ENCODE measurements around the gene FIBP.
A peak's percentile ranks its signal among the peaks of the same experiment; 100 is the strongest.

Gene FIBP

DNA sequence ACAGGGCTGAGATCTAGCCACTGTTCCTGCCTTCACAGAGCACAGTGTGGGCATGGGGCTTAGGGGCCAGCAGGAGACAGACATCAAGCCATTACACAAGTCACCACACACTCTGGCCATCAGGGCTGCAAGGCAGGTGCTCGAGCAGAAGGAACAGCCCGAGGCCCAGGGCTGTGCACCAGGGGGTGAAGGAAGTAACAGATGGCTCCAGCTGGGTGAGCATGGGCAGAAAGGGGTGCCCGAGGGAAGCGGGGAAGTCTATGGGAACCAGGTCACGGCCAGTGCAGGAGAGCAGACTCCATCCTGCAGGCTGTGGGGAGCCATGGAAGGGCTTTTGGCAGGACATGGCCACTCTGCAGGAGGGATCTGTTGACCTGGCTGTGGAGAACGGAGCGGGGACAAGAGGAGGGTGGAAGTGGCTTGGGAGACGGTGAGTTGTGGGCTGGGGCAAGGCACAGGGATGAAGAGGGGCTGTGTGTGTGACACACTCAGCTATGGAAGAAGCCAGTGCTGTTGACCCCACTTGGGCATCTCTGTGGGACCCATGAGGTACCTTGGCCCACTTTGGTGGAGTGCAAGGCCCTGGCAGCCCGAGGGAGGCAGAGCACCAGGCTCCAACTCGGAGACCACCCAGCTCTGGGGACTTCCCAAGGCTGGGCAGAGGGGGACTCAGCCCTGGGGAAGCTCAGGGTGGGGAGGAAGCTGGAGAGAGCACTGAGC lies 27.0 kb upstream of the FIBP start:
- Histone ChIP-seq H3K27ac (peak overlapping the region; percentile 96 to 98), H3K4me3 (peak overlapping the region; percentile 82)
- TF ChIP-seq, protein P1, sequence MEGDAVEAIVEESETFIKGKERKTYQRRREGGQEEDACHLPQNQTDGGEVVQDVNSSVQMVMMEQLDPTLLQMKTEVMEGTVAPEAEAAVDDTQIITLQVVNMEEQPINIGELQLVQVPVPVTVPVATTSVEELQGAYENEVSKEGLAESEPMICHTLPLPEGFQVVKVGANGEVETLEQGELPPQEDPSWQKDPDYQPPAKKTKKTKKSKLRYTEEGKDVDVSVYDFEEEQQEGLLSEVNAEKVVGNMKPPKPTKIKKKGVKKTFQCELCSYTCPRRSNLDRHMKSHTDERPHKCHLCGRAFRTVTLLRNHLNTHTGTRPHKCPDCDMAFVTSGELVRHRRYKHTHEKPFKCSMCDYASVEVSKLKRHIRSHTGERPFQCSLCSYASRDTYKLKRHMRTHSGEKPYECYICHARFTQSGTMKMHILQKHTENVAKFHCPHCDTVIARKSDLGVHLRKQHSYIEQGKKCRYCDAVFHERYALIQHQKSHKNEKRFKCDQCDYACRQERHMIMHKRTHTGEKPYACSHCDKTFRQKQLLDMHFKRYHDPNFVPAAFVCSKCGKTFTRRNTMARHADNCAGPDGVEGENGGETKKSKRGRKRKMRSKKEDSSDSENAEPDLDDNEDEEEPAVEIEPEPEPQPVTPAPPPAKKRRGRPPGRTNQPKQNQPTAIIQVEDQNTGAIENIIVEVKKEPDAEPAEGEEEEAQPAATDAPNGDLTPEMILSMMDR (IDR thresholded peaks at IDR 0.05): no peak
- DNase-seq (ENCODE audit: low spot score): no peak

DNA sequence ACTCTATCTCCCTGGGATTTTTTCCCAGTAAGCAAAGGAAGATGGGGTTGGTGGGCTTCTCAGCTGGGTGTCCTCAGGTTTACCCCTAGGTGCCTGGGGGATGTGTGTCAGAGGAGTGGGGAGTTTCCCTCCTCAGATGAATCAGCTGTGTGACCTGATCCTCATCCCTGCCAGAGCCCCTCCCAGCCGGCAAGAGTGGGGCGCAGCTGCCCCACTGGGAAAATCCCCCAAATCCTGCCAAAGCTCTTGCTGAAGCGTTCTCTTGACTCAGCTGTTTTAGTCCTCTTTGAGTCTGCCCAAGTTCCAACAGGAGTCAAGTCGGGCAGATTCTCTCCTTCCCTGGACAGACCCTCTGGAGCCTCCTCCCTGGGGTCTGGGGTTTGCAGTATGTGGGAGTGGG lies 24.6 kb upstream of the FIBP start:
- peak overlapping the region; percentile 4 to 7 for H3K27ac ChIP-seq
- no peak for DNase-seq (ENCODE audit: low spot score)
- TF ChIP-seq, protein P1 (IDR thresholded peaks at IDR 0.05): no peak

DNA sequence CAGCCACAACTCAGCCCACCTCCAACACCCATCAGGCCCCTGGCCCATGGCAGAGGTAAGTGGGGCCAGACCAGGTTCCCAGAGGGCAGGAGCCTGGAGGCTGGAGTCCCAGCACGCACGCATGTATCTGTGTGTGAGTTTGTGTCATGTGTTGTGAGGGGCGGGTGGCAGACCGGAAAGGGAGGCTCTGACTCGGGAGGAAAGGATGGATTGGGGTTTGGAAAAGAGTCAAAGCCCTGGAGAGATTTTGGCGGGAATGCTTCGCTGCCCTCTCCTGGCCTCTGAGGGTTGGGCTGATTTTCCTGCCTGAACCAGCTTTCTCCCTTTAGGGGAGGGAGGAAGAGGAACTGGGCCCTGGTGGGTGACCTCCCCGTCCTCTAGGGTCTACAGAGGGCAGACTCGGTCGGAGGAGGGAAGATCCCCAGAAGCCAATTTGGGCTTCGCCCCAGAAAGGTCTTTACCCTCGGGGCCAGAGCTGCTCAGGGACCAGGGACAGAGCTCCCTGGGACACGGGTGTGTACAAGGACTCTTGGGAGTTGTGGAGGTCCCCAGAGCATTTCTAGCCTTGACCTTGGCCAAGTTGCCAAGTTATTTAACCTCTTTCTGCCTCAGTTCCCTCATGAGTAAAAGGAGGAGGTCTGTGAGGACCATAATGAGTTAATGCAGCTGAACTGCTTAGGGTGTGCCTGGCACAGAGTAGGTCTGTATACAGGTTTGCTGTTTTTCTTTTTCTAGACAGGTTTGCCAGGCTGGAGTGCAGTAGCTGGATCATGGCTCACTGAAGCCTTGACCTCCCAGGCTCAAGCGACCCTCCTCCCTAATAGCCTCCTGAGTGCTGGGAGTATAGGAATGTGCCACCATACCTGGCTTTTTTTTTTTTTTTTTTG lies 23.7 kb upstream of the FIBP start:
- H3K27ac ChIP-seq: peak overlapping the region; percentile 34 to 62
- peak overlapping the region; percentile 16 for H3K4me3 ChIP-seq
- TF ChIP-seq, protein P1 (IDR thresholded peaks at IDR 0.05): no peak
- DNase-seq (ENCODE audit: low spot score): no peak

More for the DNA sequence above, 24.6 kb upstream of the FIBP start:
- no peak overlapping the region for H3K4me3 ChIP-seq

DNA sequence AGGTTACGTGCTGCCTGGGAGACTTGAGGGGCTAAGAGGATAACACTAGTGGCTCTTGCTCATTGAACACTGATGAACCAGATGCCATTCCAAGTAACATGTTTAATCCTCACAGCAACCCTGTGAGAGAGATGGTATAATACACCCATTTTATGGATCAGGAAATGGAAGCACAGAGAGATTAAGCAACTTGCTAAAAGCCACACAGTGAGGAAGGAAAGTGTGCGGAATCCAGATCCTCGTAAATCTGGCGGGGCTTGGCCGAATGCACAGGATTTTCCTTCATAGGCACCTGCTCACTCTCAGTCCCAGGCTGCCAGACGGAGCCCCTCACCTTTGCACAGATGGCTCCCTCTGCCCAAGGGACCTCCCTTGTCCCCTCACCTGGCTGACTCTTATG lies 19.6 kb upstream of the FIBP start:
- no peak overlapping the region for H3K4me3 ChIP-seq
- no peak for DNase-seq (ENCODE audit: low spot score)
- H3K27ac ChIP-seq: no peak overlapping the region
- TF ChIP-seq, protein P1 (IDR thresholded peaks at IDR 0.05): no peak

DNA sequence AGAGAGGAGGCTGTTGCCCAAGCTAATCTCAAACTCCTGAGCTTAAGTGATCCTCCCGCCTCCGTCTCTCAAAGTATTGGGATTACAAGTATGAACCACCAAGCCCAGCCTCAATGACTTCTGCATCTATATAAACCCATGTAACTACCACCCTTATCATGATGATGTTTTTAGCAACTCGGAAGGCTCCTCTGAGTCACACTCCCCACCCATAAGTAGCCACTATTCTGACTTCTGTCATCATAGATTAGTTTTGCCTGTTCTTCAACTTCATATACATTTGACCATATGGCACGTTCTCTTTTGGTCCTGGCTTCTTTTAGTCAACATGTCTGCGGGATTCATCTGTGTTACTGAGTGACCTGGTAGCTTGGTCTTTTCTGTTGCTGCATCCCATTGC lies 18.3 kb upstream of the FIBP start:
- no peak for DNase-seq (ENCODE audit: low spot score)
- Histone ChIP-seq H3K27ac (no peak overlapping the region), H3K4me3 (no peak overlapping the region)
- TF ChIP-seq, protein P1 (IDR thresholded peaks at IDR 0.05): no peak

DNA sequence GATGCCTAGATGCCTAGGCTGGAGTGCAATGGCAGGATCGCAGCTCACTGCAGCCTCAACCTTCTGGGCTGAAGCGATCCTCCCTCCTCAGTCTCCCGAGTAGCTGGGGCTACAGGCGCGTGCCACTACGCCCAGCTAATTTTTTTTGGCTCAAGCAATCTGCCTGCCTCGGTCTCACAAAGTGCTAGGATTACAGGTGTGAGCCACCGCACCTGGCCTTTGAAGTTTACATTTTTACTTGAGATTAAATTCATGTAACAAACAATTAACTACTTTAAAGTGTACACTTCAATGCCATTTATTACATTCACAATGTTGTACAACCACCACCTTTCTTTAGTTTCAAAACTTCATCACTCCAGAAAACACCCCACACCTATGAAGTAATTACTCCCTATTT lies 15.4 kb upstream of the FIBP start:
- Histone ChIP-seq H3K4me3 (no peak overlapping the region), H3K27ac (no peak overlapping the region)
- no peak for DNase-seq (ENCODE audit: low spot score)
- TF ChIP-seq, protein P1 (IDR thresholded peaks at IDR 0.05): no peak

All from coronary artery (tissue), 2 donors.